GM19238 (cell line): Measurements from ENCODE around the gene ANK2.
"Not testable (repeated sequence)": the region's sequence is repeated elsewhere in the genome, so short reads cannot be mapped to it uniquely, and the experiment has no call there.

ENCODE experiments used
- DNase-seq: peaks from one replicate; pipeline ENCODE4 v3.0.0; 2011; ENCODE audit warnings: low spot score; ENCODE audit not compliant: insufficient read length

The ANK2 gene

GRCh38 chr4:113051361-113051760 is 1.9 kb downstream of the ANK2 start:
- DNase-seq: no peak

DNA sequence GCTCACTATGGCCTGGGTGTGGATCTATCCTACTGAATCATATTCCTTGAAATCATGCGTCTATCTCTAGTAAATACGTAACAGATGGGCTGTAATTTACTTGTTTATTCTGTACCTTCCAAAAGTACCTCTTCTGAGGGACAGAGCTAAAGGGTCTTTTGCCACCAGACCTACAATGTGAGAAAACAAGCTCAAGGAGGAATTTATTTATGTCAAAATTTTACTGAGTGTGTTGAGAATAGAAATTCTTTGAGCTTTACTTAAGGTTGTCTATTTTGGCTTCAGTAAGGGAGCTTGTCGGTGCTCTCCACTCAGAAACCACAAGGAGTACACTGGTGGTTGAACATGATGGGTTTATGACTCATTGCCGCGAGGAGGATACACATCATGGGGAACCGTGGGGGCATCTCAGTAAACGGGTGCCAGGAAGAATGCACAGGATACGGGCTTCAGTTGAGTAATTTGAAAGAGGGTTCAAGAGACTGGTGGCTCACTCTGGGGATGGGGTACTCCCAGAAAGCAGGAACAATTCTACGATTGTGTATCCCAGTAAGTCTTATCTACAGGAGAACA is 3.0 kb downstream of the ANK2 start:
- DNase-seq: no peak

- DNase-seq: no peak
These were observed 4.4 kb downstream of the ANK2 start for GRCh38 chr4:113053883-113054282.

GRCh38 chr4:113056318-113056717 is 6.9 kb downstream of the ANK2 start:
- DNase-seq: no peak

DNA sequence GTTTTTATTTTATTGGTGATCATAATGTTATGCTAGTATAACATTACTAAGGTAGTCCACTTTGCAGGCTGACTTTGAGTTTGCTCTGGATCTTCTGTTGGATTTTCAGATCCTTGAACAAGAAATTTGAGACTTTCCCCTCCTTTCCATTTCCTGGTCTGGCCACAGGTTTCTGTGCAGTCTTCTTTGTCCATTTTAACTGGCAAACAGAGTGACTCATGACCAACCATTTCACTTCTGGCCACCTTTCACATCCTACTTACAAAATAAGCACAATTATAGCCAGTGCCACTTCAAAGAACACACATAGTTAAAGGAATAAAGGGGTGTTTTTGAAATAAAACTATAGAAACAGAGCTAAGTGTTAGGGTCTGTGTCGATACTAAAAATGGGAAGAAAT is 8.4 kb downstream of the ANK2 start:
- no peak for DNase-seq

GRCh38 chr4:113059449-113060182 is 10.2 kb downstream of the ANK2 start:
- no peak for DNase-seq

GRCh38 chr4:113060853-113061252 is 11.4 kb downstream of the ANK2 start:
- DNase-seq: no peak

DNA sequence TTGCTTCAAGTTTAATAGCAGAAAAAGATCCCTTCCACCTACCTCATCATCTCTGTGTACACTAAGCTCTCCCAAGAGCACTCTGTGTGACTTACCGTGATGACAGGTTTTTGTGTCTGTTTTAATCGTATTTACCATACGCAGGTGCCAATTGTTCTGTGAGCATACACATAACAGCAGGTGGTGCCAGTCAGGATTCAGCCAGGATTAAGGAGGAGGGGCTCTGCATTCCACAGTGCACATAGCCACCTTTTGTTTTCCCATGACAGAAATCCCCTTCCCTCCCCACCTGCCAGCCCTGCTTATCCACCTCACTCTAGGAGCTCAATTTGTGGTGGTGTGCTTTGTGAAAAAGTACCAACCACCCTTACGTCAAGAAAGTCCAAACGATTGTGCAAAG is 14.8 kb downstream of the ANK2 start:
- no peak for DNase-seq

DNA sequence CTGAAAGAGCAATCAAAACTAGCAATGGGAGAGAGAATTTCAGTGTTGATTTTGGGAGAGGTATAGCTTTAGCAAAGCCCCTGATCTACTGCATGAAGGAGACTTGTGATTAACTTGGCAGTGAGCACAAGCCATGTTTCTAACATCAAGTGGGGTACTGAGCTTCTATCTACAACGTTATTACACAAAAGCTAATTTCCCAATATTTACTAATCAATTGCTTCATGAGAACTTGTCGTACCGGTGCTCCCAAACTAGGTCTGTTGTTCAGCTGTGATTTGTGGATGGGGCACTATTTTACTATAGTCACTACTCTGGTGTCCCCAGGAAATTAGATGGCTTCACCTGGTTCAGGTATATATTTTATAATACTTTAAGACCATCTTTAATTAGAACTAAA is 16.2 kb downstream of the ANK2 start:
- no peak for DNase-seq

DNA sequence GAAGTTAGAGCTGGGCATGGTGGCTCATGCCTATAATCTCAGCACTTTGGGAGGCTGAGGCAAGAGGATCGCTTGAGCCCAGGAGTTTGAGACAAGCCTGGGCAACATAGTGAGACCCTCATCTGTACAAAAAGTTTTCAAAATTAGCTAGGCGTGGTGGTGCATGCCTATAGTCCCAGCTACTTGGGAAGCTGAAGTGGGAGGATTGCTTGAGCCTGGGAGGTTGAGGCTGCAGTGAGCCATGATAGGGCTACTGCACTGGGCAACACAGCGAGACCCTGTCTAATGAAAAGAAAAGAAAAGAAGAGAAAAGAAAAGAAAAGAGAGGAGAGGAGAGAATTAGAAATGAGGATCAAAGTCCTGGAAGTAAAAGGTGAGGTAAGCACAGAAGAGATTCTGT is 19.3 kb downstream of the ANK2 start:
- DNase-seq: not testable (repeated sequence)

GRCh38 chr4:113069212-113069892 is 19.9 kb downstream of the ANK2 start:
- DNase-seq: no peak

DNA sequence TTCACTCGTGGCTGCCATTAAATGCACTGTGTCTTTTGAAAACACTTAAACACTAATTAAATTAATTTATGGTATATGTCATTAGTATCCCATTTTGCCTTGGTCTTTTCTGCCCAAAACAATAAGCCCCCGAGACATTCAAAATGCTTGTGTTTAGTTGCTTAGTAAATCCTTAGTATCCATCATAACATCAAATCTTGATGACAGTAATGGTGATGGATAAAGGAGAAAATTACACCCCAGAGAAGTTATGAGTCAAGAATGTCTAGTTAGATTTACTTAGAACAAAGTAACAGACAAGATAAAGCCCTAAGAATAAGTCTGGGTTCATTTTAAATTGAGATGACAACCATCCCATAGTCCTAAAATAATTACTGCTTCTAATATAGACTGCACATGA is 21.3 kb downstream of the ANK2 start:
- DNase-seq: no peak

DNA sequence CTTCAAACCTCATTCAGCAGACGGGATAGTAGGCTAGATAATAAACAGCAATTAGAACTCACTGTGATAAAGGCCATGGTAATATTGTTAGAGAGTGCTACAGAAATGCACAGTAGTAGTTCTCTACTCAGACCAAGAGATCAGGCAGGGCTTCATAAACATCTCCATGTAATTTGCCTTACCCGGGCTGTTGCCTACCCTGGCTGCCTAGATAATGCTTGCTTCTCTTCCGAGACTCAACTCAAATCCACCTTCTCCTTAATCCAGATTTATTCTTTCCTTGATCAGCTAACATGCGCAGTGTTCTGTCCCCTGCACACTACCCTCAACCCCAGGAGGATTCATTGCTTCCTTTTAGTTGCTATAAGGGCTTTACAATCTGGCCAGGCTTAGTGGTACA is 21.8 kb downstream of the ANK2 start:
- no peak for DNase-seq

DNA sequence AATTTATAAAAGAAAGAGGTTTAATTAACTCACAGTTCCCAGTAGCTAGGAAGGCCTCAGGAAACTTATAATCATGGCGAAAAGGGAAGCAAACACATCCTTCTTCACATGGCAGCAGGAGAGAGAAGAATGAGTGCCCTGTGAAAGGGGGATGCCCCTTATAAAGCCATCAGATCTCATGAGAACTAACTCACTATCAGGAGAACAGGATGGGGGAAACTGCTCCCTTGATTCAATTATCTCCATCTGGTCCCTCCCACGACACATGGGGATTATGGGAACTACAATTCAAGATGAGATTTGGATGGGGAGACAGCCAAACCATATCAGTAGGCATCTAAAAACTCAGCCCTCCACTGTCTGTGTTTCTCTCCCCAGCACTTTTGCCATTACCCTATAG is 22.4 kb downstream of the ANK2 start:
- DNase-seq: no peak

GRCh38 chr4:113073451-113074005 is 24.1 kb downstream of the ANK2 start:
- DNase-seq: no peak

DNA sequence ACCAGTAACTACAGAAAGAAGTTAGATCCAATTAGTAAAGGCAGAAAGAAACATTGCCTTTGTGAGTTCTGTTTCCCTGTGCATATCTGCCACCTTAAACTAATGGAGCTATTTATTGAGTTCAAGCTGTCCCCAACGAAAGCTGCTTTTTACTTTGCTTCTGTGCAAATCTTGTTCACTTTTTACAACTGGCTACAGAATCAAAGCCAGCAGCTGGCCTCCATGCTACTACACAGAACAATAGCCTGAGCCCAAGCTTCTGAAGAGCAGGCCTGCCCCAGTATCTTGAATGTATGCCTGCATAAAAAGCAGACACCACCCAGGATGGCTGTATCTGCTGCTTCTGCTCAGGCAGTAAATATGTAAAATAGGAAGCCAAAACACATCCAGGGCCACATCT is 28.1 kb downstream of the ANK2 start:
- no peak for DNase-seq

- no peak for DNase-seq
These were observed 28.6 kb downstream of the ANK2 start for GRCh38 chr4:113078066-113078465.

GRCh38 chr4:113080050-113080449 is 30.6 kb downstream of the ANK2 start:
- DNase-seq: no peak

GRCh38 chr4:113080624-113081023 is 31.2 kb downstream of the ANK2 start:
- no peak for DNase-seq

GRCh38 chr4:113083346-113083745 is 33.9 kb downstream of the ANK2 start:
- no peak for DNase-seq

DNA sequence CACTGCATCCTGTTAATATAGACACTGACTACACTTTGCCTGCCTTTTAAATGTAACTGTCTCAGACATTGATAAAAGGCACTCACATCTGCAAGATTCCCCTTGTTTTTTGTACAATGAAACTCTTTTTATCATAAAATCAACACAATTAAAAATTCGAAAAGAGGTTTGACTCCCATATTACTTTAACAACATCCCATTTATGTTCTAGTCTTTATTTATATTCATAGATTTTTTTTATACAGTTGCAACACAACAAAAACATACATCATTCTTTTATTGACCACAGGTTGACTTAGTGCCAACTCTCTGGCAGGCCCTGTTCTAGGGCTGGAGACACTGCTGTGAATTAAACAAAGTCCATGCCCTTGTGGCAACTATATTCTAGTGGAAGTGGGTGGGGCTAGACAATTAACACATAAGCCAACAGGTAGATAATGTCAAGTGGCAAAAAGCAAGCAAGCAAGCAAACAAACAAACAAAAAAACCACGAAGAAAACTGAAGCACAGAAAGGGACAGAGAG is 36.8 kb downstream of the ANK2 start:
- no peak for DNase-seq

DNA sequence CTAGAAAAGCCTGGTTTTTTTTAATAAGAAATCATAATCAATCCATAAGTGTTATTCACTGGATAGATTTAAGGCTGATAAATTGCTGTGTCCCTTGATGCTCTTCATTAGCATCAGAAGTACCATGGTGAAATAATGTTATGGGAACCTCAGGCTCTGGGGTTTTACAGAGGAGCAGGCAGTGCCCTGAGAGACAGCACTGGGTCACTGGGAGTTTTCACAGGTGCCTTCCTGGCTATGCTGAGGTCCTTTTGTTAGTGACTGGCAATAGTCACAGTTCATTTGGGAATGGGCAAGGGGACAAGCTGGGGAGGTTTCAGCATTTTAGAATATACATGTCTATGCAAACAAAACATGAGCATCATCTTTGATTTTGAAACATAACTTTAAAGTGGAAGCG is 38.6 kb downstream of the ANK2 start:
- no peak for DNase-seq
